Kasumi-1 (cell line): Measurements from ENCODE around the gene HIGD1C.
"Not testable (repeated sequence)": the region's sequence is repeated elsewhere in the genome, so short reads cannot be mapped to it uniquely, and the experiment has no call there.

ENCODE experiments used
- DNase-seq, 2 experiments: peaks; one replicate each; lab custom pipeline; 2025; lab: John Stamatoyannopoulos, UW

HIGD1C gene

DNA sequence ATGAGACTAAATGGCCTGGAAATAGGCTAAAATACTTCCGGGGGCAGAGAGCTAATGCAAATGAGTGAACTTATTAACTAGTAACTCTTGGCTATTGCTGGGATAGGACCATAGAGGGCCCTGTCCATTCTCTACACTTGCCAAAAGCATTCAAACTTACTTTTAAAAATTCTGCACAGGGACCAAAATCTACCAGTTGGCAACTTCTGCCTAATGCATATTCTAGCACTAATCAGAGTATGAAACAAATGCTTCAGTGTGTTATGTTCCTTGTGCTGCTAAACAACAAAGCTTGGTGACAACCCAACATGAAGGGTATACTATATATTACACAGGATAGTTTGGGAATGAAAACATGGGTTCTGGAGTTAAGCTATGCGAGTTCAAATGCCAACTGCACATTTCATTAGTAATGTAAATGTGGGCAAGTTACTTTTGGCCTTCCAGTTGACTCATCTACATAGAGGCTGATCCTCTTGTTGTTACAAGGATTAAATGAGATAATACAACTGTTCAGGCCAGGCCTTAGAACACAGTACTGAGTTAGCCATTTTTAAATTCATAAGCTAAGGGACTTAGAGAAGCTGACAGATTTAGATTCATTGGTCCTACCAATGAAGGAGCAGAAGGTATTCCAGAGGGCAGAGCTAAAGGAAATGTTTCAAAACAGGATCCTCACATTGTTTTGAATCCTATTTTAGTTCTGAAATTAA lies 32.4 kb downstream of the HIGD1C start:
- DNase-seq = no peak

GRCh38 chr12:50985322-50985721 lies 33.0 kb downstream of the HIGD1C start:
- no peak for DNase-seq

DNA sequence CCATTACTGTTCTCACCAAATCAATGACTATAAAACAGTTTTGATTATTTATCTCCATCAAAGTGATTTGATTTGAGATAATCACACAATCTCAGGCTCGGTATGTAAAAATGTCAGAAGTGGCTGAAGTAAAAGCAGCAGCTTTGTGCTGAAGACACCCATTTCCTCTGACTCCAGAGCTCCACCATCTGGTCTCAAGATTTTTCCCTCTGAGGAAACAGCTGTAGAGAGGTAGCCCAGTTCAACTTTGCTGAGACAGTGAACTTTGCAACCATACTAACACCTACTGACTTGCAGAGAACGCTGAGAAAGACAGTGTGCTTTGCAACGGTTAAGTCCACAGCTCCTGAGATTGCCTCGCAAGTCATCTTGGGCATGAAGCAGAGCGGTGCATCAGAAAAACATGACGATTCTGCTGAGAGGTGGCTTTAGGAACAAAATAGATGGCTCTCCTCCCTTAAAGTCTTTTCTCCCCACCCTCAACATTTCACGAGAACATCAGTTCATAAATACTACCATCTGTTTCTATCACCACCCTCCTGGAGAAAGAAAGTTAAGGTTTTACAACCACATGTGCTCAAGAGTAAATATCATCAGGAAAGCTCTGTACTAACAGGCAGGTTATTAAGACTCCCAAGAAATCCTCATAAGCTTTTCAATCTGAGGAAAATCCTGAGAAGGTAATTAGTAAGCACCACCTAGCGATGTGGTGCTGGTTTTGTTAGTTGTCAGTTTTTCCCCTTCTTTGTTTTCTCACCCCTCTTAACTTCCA lies 34.8 kb downstream of the HIGD1C start:
- DNase-seq = peak; percentile 80 to 85

- DNase-seq = no peak
Measured at GRCh38 chr12:50988051-50988450, 35.7 kb downstream of the HIGD1C start.

- no peak for DNase-seq
Measured at GRCh38 chr12:50988871-50989270, 36.5 kb downstream of the HIGD1C start.

GRCh38 chr12:50990147-50990727 lies 37.9 kb downstream of the HIGD1C start:
- no peak for DNase-seq

- no peak for DNase-seq
Measured at GRCh38 chr12:50990791-50991190, 38.4 kb downstream of the HIGD1C start.

DNA sequence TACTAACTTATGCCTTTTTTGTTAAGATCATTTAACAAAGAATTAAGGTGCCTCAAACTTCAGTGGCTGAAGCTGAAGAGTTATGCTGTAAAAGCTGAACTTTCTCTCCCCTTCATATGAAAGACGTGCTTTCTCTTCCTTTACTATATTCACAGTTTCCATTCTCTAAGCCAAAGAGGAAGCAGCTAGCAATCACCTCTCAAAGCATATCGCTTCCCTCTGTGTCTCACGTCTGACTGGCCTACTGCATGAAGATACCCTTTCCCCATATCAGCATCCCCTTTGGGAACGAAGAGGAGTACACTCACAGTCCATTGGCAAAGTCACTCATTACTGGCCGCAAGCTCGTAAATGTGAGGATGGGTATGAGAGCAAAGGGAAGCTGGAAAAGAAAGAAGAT lies 38.9 kb downstream of the HIGD1C start:
- no peak for DNase-seq

- DNase-seq = peak in 1 of 2 experiments; percentile 22
Measured at GRCh38 chr12:50992819-50993218, 40.5 kb downstream of the HIGD1C start.

- DNase-seq = no peak
Measured at GRCh38 chr12:50999093-50999492, 46.7 kb downstream of the HIGD1C start.

- DNase-seq = no peak
Measured at GRCh38 chr12:51000245-51000644, 47.9 kb downstream of the HIGD1C start.

DNA sequence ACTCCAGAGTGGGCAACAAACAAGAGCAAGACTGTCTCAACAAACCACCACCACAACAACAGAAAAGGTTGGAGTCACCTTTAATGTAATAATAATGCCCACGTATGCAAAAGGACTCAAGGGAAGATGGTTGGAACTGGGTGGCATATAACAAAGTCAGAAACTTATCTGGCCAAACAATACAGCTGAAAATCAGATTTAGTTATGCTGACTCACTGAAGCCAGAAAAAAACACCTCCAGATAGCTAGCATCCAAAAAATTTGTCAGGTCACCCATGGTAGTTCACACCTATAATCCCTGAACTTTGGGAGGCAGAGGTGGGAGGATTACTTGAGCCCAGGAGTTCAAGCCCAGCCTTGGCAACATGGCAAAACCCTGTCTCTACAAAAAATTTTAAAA lies 49.5 kb downstream of the HIGD1C start:
- DNase-seq = no peak

- DNase-seq = no peak
Measured at GRCh38 chr12:51004504-51004903, 52.2 kb downstream of the HIGD1C start.

- DNase-seq = no peak
Measured at GRCh38 chr12:51005030-51005429, 52.7 kb downstream of the HIGD1C start.

GRCh38 chr12:51005671-51006070 lies 53.3 kb downstream of the HIGD1C start:
- no peak for DNase-seq

GRCh38 chr12:51008329-51009055 lies 56.1 kb downstream of the HIGD1C start:
- DNase-seq = peak; percentile 10 to 30

- peak; percentile 85 to 86 for DNase-seq
Measured at GRCh38 chr12:51009056-51009440, 56.7 kb downstream of the HIGD1C start.

- DNase-seq = no peak
Measured at GRCh38 chr12:51011955-51012354, 59.6 kb downstream of the HIGD1C start.

DNA sequence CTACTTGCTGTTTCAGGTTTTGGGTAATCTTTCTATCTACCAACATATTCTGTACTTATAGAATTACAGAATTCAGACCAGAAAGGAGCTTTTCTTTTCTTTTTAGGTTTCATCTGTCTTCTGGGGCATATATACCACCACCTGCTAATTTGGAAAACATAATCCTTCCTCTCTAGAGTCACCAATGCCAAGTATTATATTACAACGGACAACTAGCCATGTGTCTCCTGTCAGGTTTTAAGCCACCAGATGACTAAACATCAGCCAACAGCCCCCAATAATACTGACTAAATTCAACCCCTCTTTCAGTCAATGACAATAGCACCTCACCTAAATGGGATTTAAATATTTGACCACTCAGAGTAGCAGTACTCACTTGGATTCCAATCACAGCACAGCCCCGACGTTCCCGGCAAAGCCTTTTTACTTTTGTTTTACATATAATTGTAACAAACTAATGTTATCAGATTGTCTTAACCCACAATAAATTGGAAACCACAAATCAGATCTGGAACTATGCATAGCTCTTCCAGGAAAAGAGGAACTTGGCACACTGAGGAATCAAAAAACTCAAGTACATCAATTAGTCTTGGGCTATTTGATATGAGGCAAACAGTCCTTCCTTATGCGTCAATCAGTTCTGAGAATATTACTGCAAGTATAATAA lies 60.4 kb downstream of the HIGD1C start:
- peak; percentile 25 to 50 for DNase-seq

DNA sequence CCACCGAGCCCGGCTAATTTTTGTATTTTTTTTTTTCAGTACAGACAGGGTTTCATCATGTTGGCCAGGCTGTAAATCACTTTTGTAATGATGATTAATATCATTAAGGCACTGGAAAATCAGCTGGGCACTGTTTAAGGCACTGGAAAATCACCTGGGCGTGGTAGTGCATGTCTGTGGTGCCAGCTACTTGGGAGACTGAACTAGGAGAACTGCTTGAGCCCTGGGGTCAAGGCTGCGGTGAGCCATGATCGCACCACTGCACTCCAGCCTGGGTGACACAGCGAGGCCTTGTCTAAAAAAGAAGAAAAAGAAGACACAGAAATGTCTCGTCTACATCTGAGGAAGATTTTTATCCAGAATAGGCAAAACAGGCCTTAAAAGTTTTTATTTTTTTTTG lies 61.1 kb downstream of the HIGD1C start:
- DNase-seq = no peak

- not testable (repeated sequence) for DNase-seq
Measured at GRCh38 chr12:51014467-51014866, 62.1 kb downstream of the HIGD1C start.

DNA sequence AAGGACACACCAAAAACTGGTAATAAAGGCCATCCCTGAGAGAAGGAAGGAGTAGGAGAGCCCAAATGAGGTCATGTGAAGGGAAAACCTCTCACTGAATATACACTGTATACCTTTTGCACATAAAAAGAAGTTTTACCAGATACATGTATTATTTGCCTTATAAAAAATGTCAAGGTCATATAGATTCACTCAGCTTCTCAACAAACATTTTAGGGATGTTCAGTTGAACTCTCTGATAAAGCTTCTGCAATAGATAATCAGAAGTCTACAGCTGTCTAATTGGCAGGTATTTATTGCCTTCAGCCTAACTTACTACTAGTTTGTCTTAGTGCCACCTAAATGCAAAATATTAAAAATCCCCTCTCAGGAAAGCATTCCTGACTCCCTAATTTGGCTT lies 65.1 kb downstream of the HIGD1C start:
- DNase-seq = no peak
